Spinal cord (tissue), 10 donors: ENCODE results near the gene ATXN1. TPM values are rescaled to one million over a fixed set of nuclear protein-coding genes. Genes with fewer than 3 reads are reported as not detected.
A peak's percentile ranks its signal among the peaks of the same experiment; 100 is the strongest.

ENCODE experiments used
- DNase-seq, 6 donors: peaks; one replicate each; pipeline versions ENCODE4 v3.0.0 to v3.0.0-alpha.2; 2013 to 2015; ENCODE audit warnings: low spot score in 6 of 6, low read depth in 4 of 6
- H3K27ac ChIP-seq: one replicate; pipeline ENCODE4 v1.5.1; 2013; ENCODE audit warnings: low read depth, low read length, control low read depth
- H3K27me3 ChIP-seq: one replicate; pipeline ENCODE4 v1.6.1; 2013; ENCODE audit warnings: low read length; ENCODE audit not compliant: control insufficient read depth, insufficient read depth
- H3K36me3 ChIP-seq: one replicate; pipeline ENCODE4 v1.6.1; 2013; ENCODE audit warnings: low read length; ENCODE audit not compliant: control insufficient read depth, insufficient read depth
- H3K4me1 ChIP-seq: one replicate; pipeline ENCODE4 v1.6.1; 2013; ENCODE audit warnings: low read length; ENCODE audit not compliant: control insufficient read depth, insufficient read depth
- H3K4me3 ChIP-seq: one replicate; pipeline ENCODE4 v1.5.1; 2013; ENCODE audit warnings: low read depth, low read length, control low read depth
- H3K9me3 ChIP-seq: one replicate; pipeline ENCODE4 v1.6.1; 2013; ENCODE audit warnings: low read length; ENCODE audit not compliant: control insufficient read depth, insufficient read depth
- WGBS: methylation state at CpG from one replicate; pipeline ENCODE4 v1.1.5; 2013; ENCODE audit warnings: missing lambda C conversion rate; ENCODE audit not compliant: insufficient coverage; 5-methylcytosine and 5-hydroxymethylcytosine counted together
- polyA plus RNA-seq, 2 donors: library from polyadenylated mRNA; unstranded; fragments of 120-200 nt; gene quantifications; one replicate each; pipeline ENCODE4 v1.2.1, GENCODE V29; 2013; ENCODE audit not compliant: insufficient read length in 2 of 2
- total RNA-seq, 2 donors: library from RNA; depleted of rRNA in 1 of 2; stranded (reverse); fragments of 120-200 nt in 1 of 2; fragments of >200 nt in 1 of 2; gene quantifications; one replicate each; pipeline versions ENCODE4 v1.2.3 to v1.2.4, GENCODE V29; 2013 to 2014
- donor health status: healthy.

ATXN1 gene
- total and polyA plus RNA-seq, 4 donors, result 20.2 to 50.1 (median 31.7) TPM

DNA sequence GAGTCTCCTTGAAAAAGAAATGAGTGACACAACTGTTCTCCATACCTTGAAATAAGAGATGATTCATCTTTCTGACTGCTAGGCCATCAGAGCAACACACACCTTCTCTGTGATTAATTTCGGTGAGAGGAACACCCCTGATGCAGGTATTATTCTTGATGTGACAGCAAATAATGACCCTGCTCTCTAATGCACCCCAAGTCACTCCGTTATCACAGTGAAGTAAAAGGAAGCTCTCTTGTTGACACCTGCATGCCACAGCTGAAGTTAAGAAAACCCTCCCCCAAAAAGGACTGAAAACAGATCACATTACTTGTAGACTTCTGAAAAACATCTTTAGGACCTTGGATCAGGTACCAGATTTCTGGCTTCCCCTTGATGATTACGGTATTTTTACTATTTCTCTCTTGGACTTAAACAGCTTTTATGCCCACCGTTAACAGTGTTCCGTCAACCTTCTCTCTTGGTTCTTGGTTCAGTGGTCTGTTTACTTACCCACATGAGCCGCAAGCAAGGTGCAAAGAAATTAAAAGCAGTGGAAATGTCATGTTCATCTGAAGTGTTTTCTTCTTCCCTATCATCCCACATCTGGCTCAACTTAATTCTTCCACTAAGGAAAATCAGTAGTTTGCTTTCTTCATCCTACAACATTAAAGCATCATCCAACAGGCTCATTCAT lies 273.1 kb downstream of the ATXN1 start:
- Histone ChIP-seq H3K4me1 (no peaks in the 10 kb centered on the region), H3K36me3 (peaks cover 3% of the 10 kb centered on the region), H3K9me3 (no peaks in the 10 kb centered on the region), H3K27ac (no peak overlapping the region), H3K27me3 (no peaks in the 10 kb centered on the region), H3K4me3 (no peak overlapping the region)
- DNase-seq, result no peak
- WGBS, result 92% methylated on average over 4 of the region's 6 CpGs

- no peak overlapping the region for H3K27ac ChIP-seq
These were observed 274.6 kb downstream of the ATXN1 start for GRCh38 chr6:16486661-16487060.

DNA sequence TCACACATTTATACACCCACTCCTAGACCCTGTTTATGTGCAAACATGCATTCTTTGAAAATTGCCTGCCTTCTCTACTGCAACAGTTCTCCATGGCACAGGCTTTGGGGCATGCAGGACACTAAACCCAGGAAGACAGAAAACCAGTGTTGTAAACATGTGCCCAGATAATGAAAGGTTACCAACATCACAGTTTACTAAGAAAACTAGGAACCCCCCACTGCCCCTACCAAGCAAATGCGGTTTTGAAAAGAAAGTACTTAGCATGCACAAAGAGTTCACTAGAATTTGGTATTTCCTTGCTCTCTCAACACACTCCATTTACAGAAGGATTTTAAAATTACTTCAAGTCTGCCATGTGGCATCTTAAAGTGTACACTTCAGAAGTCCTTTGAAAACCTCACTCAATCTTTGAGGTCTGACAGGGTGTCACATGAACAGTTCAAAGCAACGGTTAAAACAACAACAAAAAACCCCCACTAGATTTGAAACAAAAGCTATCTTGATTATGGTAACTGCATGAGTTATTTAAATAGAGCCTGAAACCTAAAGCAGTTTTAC lies 277.9 kb downstream of the ATXN1 start:
- no peak for DNase-seq
- Histone ChIP-seq H3K4me3 (no peak overlapping the region), H3K27me3 (no peaks in the 10 kb centered on the region), H3K4me1 (no peaks in the 10 kb centered on the region), H3K27ac (no peak overlapping the region), H3K9me3 (peaks cover 3% of the 10 kb centered on the region), H3K36me3 (peaks cover 3% of the 10 kb centered on the region)
- WGBS, result no CpG with 5 or more reads among the region's 2 CpGs

More at GRCh38 chr6:16486661-16487060, 274.6 kb downstream of the ATXN1 start:
- no peak overlapping the region for H3K4me3 ChIP-seq
- H3K27me3 ChIP-seq, result no peaks in the 10 kb centered on the region
- H3K36me3 ChIP-seq, result peaks cover 3% of the 10 kb centered on the region
- 82% methylated on average over 3 of the region's 11 CpGs for whole genome bisulfite sequencing
- no peaks in the 10 kb centered on the region for H3K4me1 ChIP-seq
- peaks cover 3% of the 10 kb centered on the region for H3K9me3 ChIP-seq
- peak in 1 of 6 donors; percentile 35 for DNase-seq

DNA sequence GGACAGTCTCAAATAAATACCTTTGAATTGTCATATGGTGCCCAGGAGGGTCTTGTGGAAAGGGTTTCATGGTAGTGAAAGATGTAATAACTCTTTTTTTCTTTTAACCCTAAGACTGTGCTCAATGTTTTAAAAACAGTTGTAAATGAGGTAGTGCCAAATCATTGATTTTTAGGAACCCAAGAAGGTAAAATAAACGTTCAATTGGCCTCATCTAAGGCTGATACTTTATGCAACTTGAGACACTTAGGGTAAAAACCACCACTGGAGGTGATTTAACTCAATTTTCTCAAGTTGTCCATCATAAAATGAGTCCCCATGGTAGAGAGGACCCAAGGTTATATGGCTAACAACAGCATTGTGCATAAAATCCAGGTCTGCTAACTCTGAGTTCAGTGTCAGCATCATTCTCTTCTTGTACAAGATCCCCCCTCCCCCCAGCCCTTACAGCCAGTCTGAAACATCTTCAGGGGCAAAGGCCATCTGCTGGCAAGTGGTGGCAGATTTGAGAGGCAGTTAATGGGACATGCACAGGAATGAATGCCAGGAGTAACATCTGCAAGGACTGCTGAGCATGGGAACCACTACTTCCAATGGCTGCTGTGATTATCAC lies 278.5 kb downstream of the ATXN1 start:
- no peak overlapping the region for H3K4me3 ChIP-seq

DNA sequence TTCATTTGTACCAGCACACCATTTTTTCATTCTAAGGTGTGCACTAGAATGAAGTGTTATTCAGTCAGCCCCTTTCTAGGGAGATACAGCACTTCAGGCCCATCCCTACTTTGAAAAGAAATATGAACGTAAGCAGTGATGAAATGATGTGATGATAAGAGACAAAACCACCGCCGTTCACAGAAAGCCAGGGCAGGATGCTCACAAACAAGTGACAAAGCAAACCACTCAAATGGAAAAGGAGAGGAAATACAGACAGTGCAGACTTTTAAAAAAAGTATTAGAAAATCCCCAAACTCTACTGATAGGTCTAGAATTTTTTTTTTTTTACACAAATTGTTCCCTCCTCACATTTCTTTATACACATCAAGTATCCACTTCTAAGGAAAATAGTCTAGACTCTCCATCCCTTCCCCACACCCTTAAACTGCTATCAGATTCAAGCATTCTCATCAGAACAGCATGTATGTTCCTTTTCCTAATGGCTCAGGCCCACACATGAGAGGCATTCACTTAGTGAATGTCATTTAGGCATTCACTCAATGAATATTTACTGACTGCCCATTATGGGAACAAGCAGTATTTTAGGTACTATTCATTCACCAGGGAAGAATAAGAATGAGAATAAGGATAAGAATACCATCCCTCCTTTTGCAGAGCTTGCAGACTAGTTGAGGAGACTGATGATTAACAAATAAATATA lies 279.4 kb downstream of the ATXN1 start:
- Histone ChIP-seq H3K4me1 (no peaks in the 10 kb centered on the region), H3K36me3 (peaks cover 3% of the 10 kb centered on the region), H3K9me3 (peaks cover 3% of the 10 kb centered on the region), H3K27ac (no peak overlapping the region), H3K27me3 (no peaks in the 10 kb centered on the region), H3K4me3 (no peak overlapping the region)
- no peak for DNase-seq
- WGBS, result no CpG with 5 or more reads among the region's 3 CpGs

More for the DNA sequence above, 278.5 kb downstream of the ATXN1 start:
- Histone ChIP-seq H3K27me3 (no peaks in the 10 kb centered on the region), H3K36me3 (peaks cover 3% of the 10 kb centered on the region), H3K4me1 (no peaks in the 10 kb centered on the region), H3K27ac (no peak overlapping the region), H3K9me3 (peaks cover 3% of the 10 kb centered on the region)
- no CpG with 5 or more reads among the region's 1 CpG for WGBS
- DNase-seq, result no peak

DNA sequence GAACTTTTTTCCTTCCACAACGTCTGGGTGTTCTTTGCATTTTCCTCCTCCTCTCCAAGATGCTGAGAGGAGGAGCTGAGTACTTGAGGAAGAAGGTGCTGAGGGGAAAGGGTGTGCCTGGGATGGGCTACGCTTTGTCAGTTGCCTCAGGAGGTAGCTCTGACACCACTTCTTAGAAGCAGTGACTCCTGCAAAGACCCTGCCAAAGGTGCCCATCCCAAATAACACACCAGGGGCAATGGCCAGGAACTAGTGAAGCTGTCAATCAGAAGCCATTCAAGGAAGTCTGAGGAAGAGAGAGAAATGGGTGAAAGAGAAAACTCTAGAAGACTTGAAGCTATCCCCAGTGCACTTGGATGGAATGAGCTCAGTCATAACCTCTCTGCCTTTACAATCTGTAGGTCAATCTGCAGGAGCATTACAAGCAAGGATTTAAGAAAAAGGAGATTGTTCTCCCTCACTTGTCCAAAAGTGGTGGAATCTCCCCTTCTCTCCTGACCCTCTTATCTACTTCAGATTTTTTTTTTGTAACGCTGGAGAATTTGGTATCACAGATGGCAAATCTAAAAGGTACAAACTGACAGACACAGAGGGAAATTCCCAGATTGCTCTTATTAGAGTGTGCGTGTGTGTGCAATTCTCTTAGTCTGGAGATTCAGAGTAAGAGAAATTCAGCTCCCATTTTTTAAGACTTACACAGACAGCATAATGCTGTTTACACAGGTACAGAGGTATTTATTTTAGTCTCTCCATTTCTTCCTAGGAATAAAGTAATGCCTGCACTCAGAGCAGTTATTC lies 280.3 kb downstream of the ATXN1 start:
- no CpG with 5 or more reads among the region's 4 CpGs for WGBS
- Histone ChIP-seq H3K27me3 (no peaks in the 10 kb centered on the region), H3K4me3 (no peak overlapping the region), H3K36me3 (peaks cover 3% of the 10 kb centered on the region), H3K9me3 (peaks cover 3% of the 10 kb centered on the region), H3K4me1 (no peaks in the 10 kb centered on the region), H3K27ac (no peak overlapping the region)
- DNase-seq, result no peak

DNA sequence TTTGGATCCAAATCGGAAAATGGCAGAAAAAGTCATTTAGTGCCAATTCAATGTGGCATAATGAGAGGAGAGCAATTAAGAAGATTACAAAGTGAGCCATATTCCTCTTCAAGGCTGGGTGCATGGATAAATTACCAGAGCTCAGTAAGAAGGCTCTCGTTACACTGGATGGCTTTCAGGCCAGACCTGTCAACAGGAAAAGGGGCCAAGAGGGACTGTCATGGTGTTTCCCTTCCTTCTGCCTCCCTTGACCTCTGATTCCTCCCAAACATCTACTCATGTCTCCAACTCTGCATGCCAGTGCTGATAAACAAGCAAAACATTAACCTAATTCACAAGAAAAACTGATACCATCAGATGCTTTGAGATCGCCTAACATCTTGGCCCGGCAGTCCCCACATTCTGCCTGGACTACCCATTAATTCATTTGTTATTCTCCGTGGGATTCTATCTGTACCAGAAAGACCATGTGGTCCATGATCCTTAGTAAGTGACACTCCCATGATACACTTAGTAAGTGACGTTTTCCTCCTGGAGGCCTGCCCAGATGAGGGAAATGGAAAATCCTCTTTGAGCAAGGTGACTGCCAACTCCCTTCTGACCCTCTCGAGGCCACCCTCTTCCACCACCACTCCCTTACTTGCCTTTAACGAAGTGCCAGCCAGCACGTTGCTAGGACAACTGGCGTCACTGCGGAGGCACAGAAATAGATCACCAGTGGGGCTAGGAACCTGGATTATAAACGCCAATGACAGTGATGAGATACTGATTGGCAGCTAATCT lies 283.7 kb downstream of the ATXN1 start:
- Histone ChIP-seq H3K4me3 (no peak overlapping the region), H3K27ac (no peak overlapping the region), H3K27me3 (no peaks in the 10 kb centered on the region), H3K36me3 (no peaks in the 10 kb centered on the region), H3K4me1 (no peaks in the 10 kb centered on the region), H3K9me3 (peaks cover 2% of the 10 kb centered on the region)
- no peak for DNase-seq
- WGBS, result 76% methylated on average over 11 of the region's 12 CpGs

- no peaks in the 10 kb centered on the region for H3K36me3 ChIP-seq
- H3K4me3 ChIP-seq, result no peak overlapping the region
- 78% methylated on average over 6 of the region's 7 CpGs for WGBS
- DNase-seq, result no peak
- H3K27ac ChIP-seq, result no peak overlapping the region
- H3K27me3 ChIP-seq, result no peaks in the 10 kb centered on the region
- H3K9me3 ChIP-seq, result no peaks in the 10 kb centered on the region
- no peaks in the 10 kb centered on the region for H3K4me1 ChIP-seq
These were observed 284.4 kb downstream of the ATXN1 start for GRCh38 chr6:16476861-16477260.

DNA sequence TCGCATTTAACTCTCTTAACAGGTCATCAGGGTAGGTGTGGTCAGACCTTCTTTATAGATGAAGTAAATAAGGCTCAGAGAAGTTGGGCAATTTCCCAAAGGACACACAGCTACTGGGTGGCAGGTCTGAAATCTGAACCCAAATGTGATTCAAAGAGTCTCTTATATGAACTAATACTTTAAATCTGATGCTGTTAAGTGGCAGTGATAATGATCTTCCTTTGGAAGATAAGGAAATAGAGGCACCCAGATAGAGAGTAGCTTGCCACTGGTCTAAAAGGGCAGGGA lies 285.8 kb downstream of the ATXN1 start:
- Histone ChIP-seq H3K27ac (no peak overlapping the region), H3K36me3 (no peaks in the 10 kb centered on the region), H3K4me3 (no peak overlapping the region), H3K9me3 (no peaks in the 10 kb centered on the region), H3K4me1 (no peaks in the 10 kb centered on the region), H3K27me3 (no peaks in the 10 kb centered on the region)
- no CpG with 5 or more reads among the region's 1 CpG for WGBS
- DNase-seq, result no peak
